Natural killer cell treated with Interleukin-12 subunit alpha and Interleukin-12 subunit beta and Interleukin-15 and Interleukin-18, amount 100 ng/mL, for 72 hours (primary cell): ENCODE results near the gene IGFBP6. TPM values are rescaled to one million over a fixed set of nuclear protein-coding genes. Genes with fewer than 3 reads are reported as not detected.
"Not testable (repeated sequence)": the region's sequence is repeated elsewhere in the genome, so short reads cannot be mapped to it uniquely, and the experiment has no call there.

Experiments
- ATAC-seq, 2 donors: fragments of 150-1000 bp; cut with Tn5 transposase in 1 of 2; sonication (Bioruptor Pico), chemical (Tn5 transposase) in 1 of 2; 2 replicates each; pipeline ENCODE4 v1.10.0; 2021
- DNase-seq: peaks from one replicate; pipeline ENCODE4 v3.0.0; 2022; ENCODE audit warnings: low spot score
- H3K27ac Mint-ChIP-seq, 2 donors: 1 replicate in 1 of 2; 2 replicates in 1 of 2; pipeline ENCODE4 v1.8.0; 2022; ENCODE audit warnings: mixed read lengths in 2 of 2, mild to moderate bottlenecking in 1 of 2, moderate library complexity in 1 of 2
- H3K27me3 Mint-ChIP-seq, 2 donors: 1 replicate in 1 of 2; 2 replicates in 1 of 2; pipeline ENCODE4 v1.8.0; 2022; ENCODE audit warnings: mixed read lengths in 2 of 2
- H3K36me3 Mint-ChIP-seq: one replicate; pipeline ENCODE4 v1.8.0; 2022; ENCODE audit warnings: mixed read lengths
- H3K4me1 Mint-ChIP-seq, 2 donors: 1 replicate in 1 of 2; 2 replicates in 1 of 2; pipeline ENCODE4 v1.8.0; 2022; ENCODE audit warnings: low read depth in 2 of 2, mixed read lengths in 2 of 2, mild to moderate bottlenecking in 1 of 2
- H3K4me3 Mint-ChIP-seq: one replicate; pipeline ENCODE4 v1.8.0; 2022; ENCODE audit warnings: mixed read lengths
- H3K9me3 Mint-ChIP-seq: 2 replicates; pipeline ENCODE4 v1.8.0; 2022; ENCODE audit warnings: mixed read lengths
- total RNA-seq, 2 donors: library from RNA; stranded (reverse); gene quantifications; one replicate each; pipeline ENCODE4 v1.2.3, GENCODE V29; 2022

IGFBP6 gene
- total RNA-seq, 2 donors from 2014 or later: not detected

DNA sequence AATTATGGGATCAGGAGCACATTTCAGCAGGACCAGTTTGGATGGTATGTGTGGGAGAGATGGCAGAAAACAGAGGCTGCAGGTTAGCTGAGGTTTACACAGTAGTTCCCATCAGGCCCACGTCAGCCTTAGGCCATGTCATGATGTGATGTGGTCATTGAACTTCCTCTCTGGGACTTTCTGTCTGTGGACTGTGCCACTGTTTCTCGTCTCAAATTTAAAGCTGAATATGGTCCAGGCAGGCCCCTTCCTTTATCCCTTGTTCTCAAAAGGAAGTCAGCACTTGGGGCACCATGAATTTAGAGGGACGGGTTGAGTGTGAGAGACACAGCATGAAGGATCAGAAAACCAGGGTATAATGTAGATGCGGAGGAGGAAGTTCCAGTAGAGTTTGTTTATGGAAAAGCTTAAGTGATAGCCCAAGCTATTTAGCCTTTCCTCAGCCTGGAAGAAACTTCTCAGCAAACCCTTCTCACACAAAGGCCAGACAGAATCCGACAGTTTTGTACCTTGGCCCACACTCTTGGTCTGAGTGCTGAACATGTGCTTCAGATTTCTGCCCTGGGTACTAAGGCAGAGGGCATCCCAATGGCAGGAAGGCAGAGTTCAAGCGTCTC lies 3.6 kb upstream of the IGFBP6 start:
- no peaks in the 10 kb centered on the region for H3K36me3 Mint-ChIP-seq
- no peak overlapping the region for H3K4me3 Mint-ChIP-seq
- H3K27ac Mint-ChIP-seq: peak overlapping the region in 1 of 2 donors; percentile 33
- DNase-seq (no peak), ATAC-seq (no peak)
- peaks cover 7 to 15% of the 10 kb centered on the region in 2 donors for H3K27me3 Mint-ChIP-seq
- peaks cover 17 to 23% of the 10 kb centered on the region in 2 donors for H3K4me1 Mint-ChIP-seq
- no peaks in the 10 kb centered on the region for H3K9me3 Mint-ChIP-seq

DNA sequence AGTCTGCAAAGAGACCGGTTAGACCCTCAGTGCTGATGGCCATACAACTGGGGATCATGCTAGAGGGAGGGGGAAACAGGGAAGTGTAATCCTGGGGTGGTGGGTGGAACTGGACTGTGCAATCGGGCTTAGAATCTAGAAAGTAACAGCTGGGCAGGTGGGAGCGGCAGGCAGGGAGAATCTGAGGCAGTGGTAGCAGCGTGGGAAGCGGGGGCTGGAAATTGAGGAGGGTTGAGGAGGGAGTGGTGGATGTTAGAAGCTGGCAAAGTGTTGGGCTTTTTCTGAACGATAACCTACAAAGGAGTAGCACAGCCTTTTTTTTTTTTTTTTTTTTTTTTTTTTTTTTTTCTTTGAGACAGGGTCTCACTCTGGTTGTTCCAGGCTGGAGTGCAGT lies 3.1 kb upstream of the IGFBP6 start:
- ATAC-seq: no peak
- H3K9me3 Mint-ChIP-seq: no peaks in the 10 kb centered on the region
- DNase-seq: no peak
- H3K4me3 Mint-ChIP-seq: no peak overlapping the region
- H3K27me3 Mint-ChIP-seq: peaks cover 7 to 14% of the 10 kb centered on the region in 2 donors
- peaks cover 22 to 28% of the 10 kb centered on the region in 2 donors for H3K4me1 Mint-ChIP-seq
- no peak overlapping the region for H3K27ac Mint-ChIP-seq
- no peaks in the 10 kb centered on the region for H3K36me3 Mint-ChIP-seq

DNA sequence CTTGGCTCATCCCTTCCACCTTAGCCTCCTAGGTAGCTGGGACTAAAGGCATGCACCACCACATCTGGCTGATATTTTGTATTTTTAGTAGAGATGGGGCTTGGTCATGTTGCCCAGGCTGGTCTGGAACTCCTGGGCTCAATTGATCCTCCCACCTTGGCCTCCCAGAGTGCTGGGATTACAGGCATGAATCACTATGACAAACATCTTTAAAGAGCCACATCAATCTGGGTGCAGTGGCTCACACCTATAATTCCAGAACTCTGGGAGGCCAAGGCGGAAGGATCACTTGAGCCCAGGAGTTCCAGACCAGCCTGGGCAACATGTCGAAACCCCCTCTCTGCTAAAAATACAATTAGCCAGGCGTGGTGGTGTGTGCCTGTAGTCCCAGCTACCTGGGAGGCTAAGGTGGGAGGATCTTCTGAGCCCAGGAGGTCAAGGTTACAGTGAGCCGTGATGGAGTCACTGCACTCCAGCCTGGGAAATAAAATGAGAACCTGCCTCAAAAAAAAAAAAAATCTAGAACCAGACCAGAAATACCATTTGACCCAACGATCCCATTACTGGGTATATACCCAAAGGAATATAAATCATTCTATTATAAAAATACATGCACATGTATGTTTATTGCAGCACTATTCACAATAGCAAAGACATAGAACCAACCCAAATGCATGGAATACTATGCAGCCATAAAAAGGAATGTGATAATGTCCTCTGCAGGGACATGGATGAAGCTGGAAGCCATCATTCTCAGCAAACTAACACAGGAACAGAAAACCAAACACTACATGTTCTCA lies 2.5 kb upstream of the IGFBP6 start:
- Mint-ChIP-seq H3K27ac (peak overlapping the region in 1 of 2 donors; percentile 25), H3K4me1 (peaks cover 23 to 30% of the 10 kb centered on the region in 2 donors), H3K27me3 (peaks cover 7 to 14% of the 10 kb centered on the region in 2 donors)
- not testable (repeated sequence) for H3K4me3 Mint-ChIP-seq, ATAC-seq, H3K9me3 Mint-ChIP-seq, DNase-seq, H3K36me3 Mint-ChIP-seq

DNA sequence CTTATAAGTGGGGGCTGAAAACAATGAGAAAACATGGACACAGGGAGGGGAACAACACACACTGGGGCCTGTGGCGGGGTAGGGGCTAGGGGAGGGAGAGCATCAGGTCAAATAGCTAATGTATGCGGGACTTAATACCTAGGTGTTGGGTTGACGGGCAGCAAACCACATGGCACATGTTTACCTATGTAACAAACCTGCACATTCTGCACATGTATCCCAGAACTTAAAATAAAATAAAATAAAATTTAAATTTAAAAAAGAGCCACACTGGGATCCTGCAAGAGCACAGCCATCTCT lies 1.9 kb upstream of the IGFBP6 start:
- H3K36me3 Mint-ChIP-seq, H3K4me3 Mint-ChIP-seq, H3K9me3 Mint-ChIP-seq, ATAC-seq, DNase-seq: not testable (repeated sequence)
- Mint-ChIP-seq H3K27ac (peak overlapping the region in 1 of 2 donors; percentile 25), H3K27me3 (peaks cover 7 to 13% of the 10 kb centered on the region in 2 donors), H3K4me1 (peaks cover 23 to 30% of the 10 kb centered on the region in 2 donors)

DNA sequence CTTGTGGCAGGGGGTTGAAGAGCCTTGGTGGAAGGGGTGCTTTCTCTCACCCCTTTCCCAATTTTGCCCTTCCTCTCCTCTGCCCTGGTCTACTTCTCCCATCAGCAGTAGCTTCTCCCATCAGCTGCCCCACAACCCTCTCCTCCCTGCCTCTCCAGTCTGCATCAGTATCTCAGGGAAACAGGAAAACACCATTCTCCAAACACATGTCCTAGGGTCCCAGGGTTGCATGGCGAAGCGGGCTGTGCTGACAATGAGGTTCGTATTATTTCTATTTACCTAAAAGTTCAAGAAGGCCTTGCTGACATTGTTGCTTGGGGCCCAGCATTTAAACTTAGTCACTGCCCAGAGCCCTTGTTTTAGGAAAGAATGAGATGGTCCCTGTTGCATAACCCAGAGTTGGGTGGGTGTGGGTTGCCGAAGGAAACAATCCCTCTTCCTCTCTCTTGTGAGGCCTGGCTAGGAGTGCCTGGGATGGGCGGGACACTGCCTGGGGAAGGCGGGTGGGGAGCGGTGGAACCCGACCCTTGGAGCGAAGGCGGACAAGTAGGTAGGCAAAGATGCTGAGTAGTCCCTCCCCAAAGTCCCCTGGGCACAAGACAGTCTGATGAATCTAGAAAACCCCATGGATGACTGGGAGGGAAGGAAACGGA lies 1.3 kb upstream of the IGFBP6 start:
- Mint-ChIP-seq H3K4me3 (peak overlapping the region; percentile 74), H3K9me3 (no peaks in the 10 kb centered on the region), H3K27ac (no peak overlapping the region), H3K27me3 (peaks cover 7 to 12% of the 10 kb centered on the region in 2 donors), H3K36me3 (no peaks in the 10 kb centered on the region), H3K4me1 (peaks cover 23 to 30% of the 10 kb centered on the region in 2 donors)
- no peak for DNase-seq
- no peak for ATAC-seq

DNA sequence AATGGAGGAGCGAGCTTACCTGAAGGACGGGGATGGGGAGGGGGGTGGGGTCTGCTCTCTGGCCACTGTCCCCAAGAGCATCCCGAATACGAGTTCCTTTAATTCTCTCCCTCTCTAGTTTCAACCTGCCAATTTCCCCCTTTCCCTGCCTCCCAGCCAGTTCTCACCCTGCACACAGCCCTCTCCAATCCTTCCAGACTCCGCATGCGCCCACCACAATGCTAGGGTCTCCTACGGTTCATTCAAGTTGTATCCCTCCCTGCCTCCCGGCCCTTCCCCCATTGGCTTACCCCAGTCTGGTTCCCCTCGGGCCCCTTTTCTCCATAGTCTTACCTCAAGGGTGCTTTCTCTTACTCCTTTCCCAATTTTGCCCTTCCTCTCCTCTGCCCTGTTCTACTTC lies 708 bp upstream of the IGFBP6 start:
- Mint-ChIP-seq H3K27me3 (peaks cover 7 to 9% of the 10 kb centered on the region in 2 donors), H3K27ac (no peak overlapping the region), H3K4me3 (peak overlapping the region; percentile 74), H3K4me1 (peaks cover 23 to 30% of the 10 kb centered on the region in 2 donors), H3K9me3 (no peaks in the 10 kb centered on the region), H3K36me3 (no peaks in the 10 kb centered on the region)
- no peak for DNase-seq
- ATAC-seq: no peak

DNA sequence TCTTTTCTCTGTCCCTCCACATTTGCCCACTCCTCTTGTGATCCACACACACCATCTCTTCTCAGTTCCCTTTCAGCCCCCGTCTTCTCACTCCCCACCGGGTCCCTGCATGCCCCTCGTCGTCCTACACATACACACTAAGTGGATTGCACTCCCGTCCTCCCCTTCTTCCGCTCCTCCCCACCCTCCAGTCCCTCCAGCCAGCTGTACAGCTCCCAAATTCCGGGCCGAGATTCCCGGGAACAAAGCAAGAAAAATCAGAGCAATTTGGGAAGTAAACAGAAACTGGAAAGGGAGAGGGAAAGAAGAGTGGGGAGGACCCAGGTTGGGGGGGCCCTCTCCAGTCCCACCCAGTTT lies 282 bp upstream of the IGFBP6 start:
- ATAC-seq (no peak), DNase-seq (no peak)
- Mint-ChIP-seq H3K27ac (no peak overlapping the region), H3K4me3 (peak overlapping the region; percentile 74), H3K27me3 (peaks cover 7% of the 10 kb centered on the region in 2 donors), H3K9me3 (no peaks in the 10 kb centered on the region), H3K4me1 (peaks cover 23 to 30% of the 10 kb centered on the region in 2 donors), H3K36me3 (no peaks in the 10 kb centered on the region)

DNA sequence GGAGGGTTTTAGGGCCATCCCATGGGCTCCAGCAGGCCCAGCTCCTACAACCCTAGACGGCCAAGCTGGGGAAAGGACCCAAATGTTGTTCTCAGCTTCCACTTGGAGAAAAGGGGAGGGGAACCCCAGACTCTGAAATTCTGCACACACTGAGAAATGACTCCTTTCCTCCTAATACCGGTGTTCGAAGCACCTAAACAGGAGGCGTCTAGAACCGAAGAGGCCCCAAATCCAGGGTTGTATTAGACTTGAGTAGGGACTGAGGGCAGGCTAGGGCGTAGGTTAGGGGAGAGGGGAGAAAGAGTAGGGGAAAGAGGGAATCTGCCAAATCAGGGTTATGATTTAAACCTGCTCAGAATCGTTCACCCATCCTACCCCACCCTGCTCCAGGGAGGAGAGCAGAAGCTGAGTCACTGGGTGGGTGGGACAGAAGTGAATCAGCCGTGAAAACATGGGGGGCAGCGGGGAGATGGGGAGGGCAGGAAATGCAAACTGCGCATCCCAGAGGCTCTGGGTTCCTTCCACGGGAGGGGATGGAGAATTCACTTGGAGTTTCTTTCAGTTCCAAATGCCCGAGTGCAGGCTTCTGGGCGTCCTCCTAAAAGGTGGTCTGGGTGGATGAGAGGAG lies 1.0 kb downstream of the IGFBP6 start:
- ATAC-seq: no peak
- DNase-seq: no peak
- Mint-ChIP-seq H3K27me3 (peaks cover 7% of the 10 kb centered on the region in 2 donors), H3K4me1 (peaks cover 34 to 37% of the 10 kb centered on the region in 2 donors), H3K27ac (peak overlapping the region in 1 of 2 donors; percentile 23), H3K9me3 (no peaks in the 10 kb centered on the region), H3K36me3 (no peaks in the 10 kb centered on the region), H3K4me3 (peak overlapping the region; percentile 74)

DNA sequence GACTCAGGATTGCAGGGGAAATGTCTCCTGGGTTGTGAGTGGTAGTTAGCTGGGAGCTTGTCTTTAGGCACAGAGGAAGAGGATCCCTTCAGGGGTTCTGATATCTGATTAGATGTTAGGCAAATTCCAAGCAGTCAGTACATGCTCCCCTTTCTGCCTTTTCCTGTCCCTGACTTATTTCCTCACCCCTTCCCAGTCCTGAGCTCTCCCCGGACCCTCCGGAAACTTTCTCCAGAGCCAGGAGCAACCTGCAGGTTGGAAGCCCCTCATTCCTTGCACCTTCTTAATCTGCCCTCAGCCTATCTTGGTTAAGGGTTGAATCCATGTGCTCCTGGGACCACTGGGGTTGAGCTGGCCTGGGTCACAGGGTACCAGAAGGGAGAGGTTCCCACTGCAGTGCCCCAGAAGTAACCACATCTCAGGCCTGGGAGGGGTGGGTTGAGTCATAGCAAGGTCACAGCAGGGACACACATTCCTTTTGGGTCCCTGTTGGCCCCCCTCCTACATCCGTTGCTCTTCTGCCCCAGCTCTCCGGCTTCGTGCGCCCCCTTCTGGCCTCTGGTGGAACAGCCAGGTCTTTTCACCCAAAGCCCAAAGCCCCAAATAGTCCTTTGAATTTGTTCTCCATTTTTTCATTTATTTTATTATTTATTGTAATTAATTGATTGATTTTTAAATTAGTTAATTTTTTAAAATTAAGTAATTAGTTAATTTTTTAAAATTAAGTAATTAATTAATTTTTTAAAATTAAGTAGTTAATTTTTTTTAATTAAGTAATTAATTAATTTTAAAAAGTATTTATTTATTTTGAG lies 1.8 kb downstream of the IGFBP6 start:
- H3K4me1 Mint-ChIP-seq: peaks cover 34 to 35% of the 10 kb centered on the region in 2 donors
- H3K27ac Mint-ChIP-seq: no peak overlapping the region
- peak; percentile 75 to 78 for ATAC-seq
- DNase-seq: peak; percentile 88
- H3K4me3 Mint-ChIP-seq: peak overlapping the region; percentile 74
- no peaks in the 10 kb centered on the region for H3K9me3 Mint-ChIP-seq
- H3K36me3 Mint-ChIP-seq: no peaks in the 10 kb centered on the region
- peaks cover 7% of the 10 kb centered on the region in 2 donors for H3K27me3 Mint-ChIP-seq

DNA sequence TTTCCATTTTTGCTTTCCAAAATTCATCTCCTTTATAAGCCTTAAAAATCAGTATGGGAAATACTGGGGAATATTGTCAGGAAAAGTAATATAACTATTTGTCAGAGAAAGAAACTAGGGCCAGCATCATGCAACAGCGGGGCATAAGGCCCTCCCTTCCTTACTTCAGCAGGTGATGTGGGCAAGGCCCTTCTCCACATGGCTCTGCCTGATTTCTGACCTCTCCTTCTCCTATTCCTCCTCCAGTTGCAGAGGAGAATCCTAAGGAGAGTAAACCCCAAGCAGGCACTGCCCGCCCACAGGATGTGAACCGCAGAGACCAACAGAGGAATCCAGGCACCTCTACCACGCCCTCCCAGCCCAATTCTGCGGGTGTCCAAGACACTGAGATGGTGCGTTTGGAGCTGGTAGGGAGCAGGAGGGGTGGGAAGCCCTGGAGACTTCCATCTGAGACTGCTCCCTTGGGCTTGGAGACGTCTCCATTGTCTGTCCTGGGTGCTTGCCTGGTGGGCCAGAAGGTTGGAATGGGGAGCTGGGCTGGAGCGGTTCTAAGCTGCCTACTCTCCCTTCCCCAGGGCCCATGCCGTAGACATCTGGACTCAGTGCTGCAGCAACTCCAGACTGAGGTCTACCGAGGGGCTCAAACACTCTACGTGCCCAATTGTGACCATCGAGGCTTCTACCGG lies 3.1 kb downstream of the IGFBP6 start:
- no peak overlapping the region for H3K4me3 Mint-ChIP-seq
- H3K27ac Mint-ChIP-seq: no peak overlapping the region
- H3K9me3 Mint-ChIP-seq: no peaks in the 10 kb centered on the region
- peaks cover 5 to 7% of the 10 kb centered on the region in 2 donors for H3K27me3 Mint-ChIP-seq
- DNase-seq (no peak), ATAC-seq (no peak)
- no peaks in the 10 kb centered on the region for H3K36me3 Mint-ChIP-seq
- H3K4me1 Mint-ChIP-seq: peaks cover 34 to 35% of the 10 kb centered on the region in 2 donors

DNA sequence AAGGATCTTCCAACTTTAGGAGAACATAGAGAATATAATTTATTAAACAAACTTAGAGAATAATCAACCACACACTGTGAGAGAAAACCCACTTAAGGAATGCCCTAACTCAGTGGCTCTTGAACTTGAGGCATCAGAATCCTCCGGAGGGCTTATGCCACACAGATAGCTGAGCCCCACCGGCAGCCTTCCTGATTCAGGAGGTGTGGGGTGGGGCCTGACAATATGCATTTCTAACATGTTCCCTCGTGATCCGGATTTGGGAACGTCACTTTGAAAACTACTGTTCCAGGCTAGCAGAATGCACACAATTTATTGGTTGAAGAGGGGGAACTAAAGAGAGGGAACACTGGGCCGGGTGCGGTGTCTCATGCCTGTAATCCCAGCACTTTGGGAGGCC lies 3.8 kb downstream of the IGFBP6 start:
- Mint-ChIP-seq H3K4me3 (no peak overlapping the region), H3K4me1 (peaks cover 34 to 35% of the 10 kb centered on the region in 2 donors), H3K36me3 (no peaks in the 10 kb centered on the region), H3K27ac (peak overlapping the region in 1 of 2 donors; percentile 38), H3K9me3 (no peaks in the 10 kb centered on the region), H3K27me3 (peaks cover 5 to 7% of the 10 kb centered on the region in 2 donors)
- ATAC-seq (no peak), DNase-seq (no peak)

DNA sequence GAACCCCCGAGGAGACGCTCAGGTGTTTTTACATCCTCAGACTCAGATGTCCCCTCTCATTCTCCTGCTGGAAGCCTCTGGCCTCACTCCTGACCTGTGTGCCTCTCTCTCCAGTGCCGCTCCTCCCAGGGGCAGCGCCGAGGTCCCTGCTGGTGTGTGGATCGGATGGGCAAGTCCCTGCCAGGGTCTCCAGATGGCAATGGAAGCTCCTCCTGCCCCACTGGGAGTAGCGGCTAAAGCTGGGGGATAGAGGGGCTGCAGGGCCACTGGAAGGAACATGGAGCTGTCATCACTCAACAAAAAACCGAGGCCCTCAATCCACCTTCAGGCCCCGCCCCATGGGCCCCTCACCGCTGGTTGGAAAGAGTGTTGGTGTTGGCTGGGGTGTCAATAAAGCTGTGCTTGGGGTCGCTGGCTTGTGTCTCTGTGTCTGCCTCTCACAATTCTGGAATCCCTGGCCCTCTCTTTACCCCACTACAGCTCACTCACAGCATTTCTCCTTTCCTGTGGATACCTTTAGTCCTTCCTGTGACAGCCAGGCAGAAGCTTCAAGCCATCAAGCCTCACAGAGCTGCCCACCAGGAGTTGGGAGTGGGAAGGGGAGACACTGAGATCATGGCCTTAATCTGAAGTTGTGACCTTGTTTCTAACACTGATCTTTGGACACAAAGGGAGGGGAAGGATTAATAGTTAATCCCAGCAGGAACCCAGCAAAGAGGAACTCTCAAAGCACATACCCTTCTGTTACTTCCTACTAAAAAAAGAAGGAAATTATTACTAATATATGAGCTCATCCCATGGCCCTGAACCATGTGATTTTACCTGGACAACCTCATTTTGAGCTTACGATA lies 4.7 kb downstream of the IGFBP6 start:
- no peaks in the 10 kb centered on the region for H3K9me3 Mint-ChIP-seq
- peaks cover 29 to 31% of the 10 kb centered on the region in 2 donors for H3K4me1 Mint-ChIP-seq
- no peak overlapping the region for H3K4me3 Mint-ChIP-seq
- peaks cover 1 to 2% of the 10 kb centered on the region in 2 donors for H3K27me3 Mint-ChIP-seq
- H3K36me3 Mint-ChIP-seq: no peaks in the 10 kb centered on the region
- H3K27ac Mint-ChIP-seq: peak overlapping the region in 1 of 2 donors; percentile 60
- no peak for ATAC-seq
- no peak for DNase-seq
